GM19035 (cell line): Measurements from ENCODE around the gene ECT2.
"Not testable (repeated sequence)": the region's sequence is repeated elsewhere in the genome, so short reads cannot be mapped to it uniquely, and the experiment has no call there.

Experiments used
- ATAC-seq: cut with Tn5 transposase; IDR thresholded peaks from one replicate; pipeline ENCODE4 v1.9.1; 2021; ENCODE audit not compliant: unreplicated experiment

Gene ECT2

GRCh38 chr3:172735014-172735413 is 15.5 kb upstream of the ECT2 start:
- ATAC-seq = no peak

GRCh38 chr3:172739462-172739861 is 11.1 kb upstream of the ECT2 start:
- no peak for ATAC-seq

- ATAC-seq = no peak
Measured at GRCh38 chr3:172746475-172746874, 4.1 kb upstream of the ECT2 start.

GRCh38 chr3:172749230-172749965 is 1.1 kb upstream of the ECT2 start:
- no peak for ATAC-seq

- no peak for ATAC-seq
Measured at GRCh38 chr3:172750069-172750367, 508 bp upstream of the ECT2 start.

- peak; percentile 21 for ATAC-seq
Measured at GRCh38 chr3:172751175-172751704, 714 bp downstream of the ECT2 start.

- no peak for ATAC-seq
Measured at GRCh38 chr3:172752651-172753050, 2.1 kb downstream of the ECT2 start.

- ATAC-seq = no peak
Measured at GRCh38 chr3:172753125-172753524, 2.6 kb downstream of the ECT2 start.

- not testable (repeated sequence) for ATAC-seq
Measured at GRCh38 chr3:172760416-172760815, 9.9 kb downstream of the ECT2 start.

GRCh38 chr3:172766241-172766640 is 15.7 kb downstream of the ECT2 start:
- ATAC-seq = no peak

GRCh38 chr3:172766718-172767405 is 16.3 kb downstream of the ECT2 start:
- no peak for ATAC-seq

GRCh38 chr3:172770382-172770781 is 19.9 kb downstream of the ECT2 start:
- no peak for ATAC-seq

GRCh38 chr3:172771672-172772071 is 21.1 kb downstream of the ECT2 start:
- no peak for ATAC-seq

- ATAC-seq = no peak
Measured at GRCh38 chr3:172776049-172776717, 25.7 kb downstream of the ECT2 start.

- no peak for ATAC-seq
Measured at GRCh38 chr3:172777901-172778300, 27.4 kb downstream of the ECT2 start.

GRCh38 chr3:172782235-172782634 is 31.7 kb downstream of the ECT2 start:
- ATAC-seq = no peak

GRCh38 chr3:172786036-172786435 is 35.5 kb downstream of the ECT2 start:
- ATAC-seq = no peak

GRCh38 chr3:172787019-172787418 is 36.5 kb downstream of the ECT2 start:
- ATAC-seq = no peak

GRCh38 chr3:172787746-172788145 is 37.2 kb downstream of the ECT2 start:
- no peak for ATAC-seq

GRCh38 chr3:172799246-172799645 is 48.7 kb downstream of the ECT2 start:
- ATAC-seq = no peak

GRCh38 chr3:172800156-172800555 is 49.6 kb downstream of the ECT2 start:
- no peak for ATAC-seq

- no peak for ATAC-seq
Measured at GRCh38 chr3:172803489-172803888, 53.0 kb downstream of the ECT2 start.
